B cell (primary cell): Measurements from ENCODE around the gene RAI14.

Experiments
- EZH2 ChIP-seq: IDR thresholded peaks from 2 replicates; pipeline ENCODE4 v1.6.1; 2012; ENCODE audit warnings: borderline replicate concordance, low read depth, mild to moderate bottlenecking, moderate library complexity, low read length; ENCODE audit not compliant: insufficient read depth, poor library complexity, severe bottlenecking
- TF ChIP-seq, protein P1 (sequence below): fragments of 200-600 bp; IDR thresholded peaks from one replicate; pipeline ENCODE4 v1.8.0; 2022; ENCODE audit warnings: antibody characterized with exemption, mild to moderate bottlenecking

DNA sequence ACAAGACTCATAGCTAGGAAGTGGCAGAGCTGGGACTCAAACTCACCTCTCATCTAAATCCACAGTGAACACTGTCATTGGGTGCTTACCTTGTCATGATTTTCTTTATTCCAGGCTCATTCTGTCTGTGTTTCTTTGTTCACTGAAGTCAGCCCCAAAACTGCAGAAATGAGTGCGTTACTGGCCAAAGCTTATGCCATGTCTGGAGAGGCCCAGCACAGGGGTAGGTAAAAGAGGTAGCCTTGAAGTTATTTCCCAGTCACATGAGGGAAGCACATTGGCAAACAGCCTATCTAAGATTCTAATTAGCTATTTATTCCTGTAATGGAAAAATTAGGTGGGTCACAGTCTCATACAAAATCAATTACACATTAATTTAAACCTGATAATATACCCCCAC lies 212.7 kb downstream of the RAI14 start:
- TF ChIP-seq EZH2: no peak
- TF ChIP-seq, protein P1, sequence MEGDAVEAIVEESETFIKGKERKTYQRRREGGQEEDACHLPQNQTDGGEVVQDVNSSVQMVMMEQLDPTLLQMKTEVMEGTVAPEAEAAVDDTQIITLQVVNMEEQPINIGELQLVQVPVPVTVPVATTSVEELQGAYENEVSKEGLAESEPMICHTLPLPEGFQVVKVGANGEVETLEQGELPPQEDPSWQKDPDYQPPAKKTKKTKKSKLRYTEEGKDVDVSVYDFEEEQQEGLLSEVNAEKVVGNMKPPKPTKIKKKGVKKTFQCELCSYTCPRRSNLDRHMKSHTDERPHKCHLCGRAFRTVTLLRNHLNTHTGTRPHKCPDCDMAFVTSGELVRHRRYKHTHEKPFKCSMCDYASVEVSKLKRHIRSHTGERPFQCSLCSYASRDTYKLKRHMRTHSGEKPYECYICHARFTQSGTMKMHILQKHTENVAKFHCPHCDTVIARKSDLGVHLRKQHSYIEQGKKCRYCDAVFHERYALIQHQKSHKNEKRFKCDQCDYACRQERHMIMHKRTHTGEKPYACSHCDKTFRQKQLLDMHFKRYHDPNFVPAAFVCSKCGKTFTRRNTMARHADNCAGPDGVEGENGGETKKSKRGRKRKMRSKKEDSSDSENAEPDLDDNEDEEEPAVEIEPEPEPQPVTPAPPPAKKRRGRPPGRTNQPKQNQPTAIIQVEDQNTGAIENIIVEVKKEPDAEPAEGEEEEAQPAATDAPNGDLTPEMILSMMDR: no peak
